D721Med (cell line): ENCODE measurements around the gene DUSP6.

ENCODE experiments used
- DNase-seq: peaks from one replicate; pipeline ENCODE4 v3.0.0; 2011; ENCODE audit warnings: low spot score; ENCODE audit not compliant: insufficient read length
- FAIRE-seq: peaks from 2 replicates; lab custom pipeline; 2011; peaks lifted over from hg19 to GRCh38; lab: Jason Lieb, UNC
- TF ChIP-seq, protein P1 (sequence below): IDR thresholded peaks from 2 replicates; pipeline ENCODE4 v1.5.1; 2012; ENCODE audit warnings: mild to moderate bottlenecking, control low read depth; ENCODE audit not compliant: insufficient read depth; ENCODE audit errors: missing control alignments

The DUSP6 gene

DNA sequence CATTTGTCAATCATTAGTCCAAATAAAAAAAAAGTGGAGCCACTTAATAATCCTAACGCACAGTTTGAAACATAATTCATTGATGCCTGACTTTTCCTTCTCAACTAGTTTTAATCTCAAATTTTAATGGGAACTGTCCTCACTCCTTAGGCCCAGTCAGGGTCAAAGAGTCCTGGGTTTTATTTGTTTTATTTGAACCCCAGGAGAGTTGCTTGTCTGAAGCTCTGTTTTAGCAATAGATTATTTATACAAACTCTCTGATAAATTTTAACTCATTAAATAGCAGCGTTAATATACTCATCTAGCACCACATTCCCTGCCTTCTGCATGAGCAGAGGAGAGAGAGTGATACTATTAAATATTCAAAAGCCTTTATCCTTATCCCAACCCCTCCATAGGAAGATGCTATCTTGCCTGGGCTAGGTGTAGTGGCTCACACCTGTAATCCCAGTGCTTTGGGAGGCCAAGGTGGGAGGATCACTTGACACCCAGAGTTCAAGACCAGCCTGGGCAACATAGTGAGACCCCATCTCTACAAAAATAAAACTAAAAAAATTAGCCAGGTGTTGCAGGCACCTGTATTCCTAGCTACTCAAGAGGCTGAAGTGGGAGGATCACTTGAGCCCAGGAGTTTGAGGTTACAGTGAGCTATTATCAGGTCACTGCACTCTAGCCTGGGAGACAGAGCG lies 14.5 kb upstream of the DUSP6 start:
- TF ChIP-seq, protein P1, sequence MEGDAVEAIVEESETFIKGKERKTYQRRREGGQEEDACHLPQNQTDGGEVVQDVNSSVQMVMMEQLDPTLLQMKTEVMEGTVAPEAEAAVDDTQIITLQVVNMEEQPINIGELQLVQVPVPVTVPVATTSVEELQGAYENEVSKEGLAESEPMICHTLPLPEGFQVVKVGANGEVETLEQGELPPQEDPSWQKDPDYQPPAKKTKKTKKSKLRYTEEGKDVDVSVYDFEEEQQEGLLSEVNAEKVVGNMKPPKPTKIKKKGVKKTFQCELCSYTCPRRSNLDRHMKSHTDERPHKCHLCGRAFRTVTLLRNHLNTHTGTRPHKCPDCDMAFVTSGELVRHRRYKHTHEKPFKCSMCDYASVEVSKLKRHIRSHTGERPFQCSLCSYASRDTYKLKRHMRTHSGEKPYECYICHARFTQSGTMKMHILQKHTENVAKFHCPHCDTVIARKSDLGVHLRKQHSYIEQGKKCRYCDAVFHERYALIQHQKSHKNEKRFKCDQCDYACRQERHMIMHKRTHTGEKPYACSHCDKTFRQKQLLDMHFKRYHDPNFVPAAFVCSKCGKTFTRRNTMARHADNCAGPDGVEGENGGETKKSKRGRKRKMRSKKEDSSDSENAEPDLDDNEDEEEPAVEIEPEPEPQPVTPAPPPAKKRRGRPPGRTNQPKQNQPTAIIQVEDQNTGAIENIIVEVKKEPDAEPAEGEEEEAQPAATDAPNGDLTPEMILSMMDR, result no peak
- DNase-seq (no peak), FAIRE-seq (no peak)

DNA sequence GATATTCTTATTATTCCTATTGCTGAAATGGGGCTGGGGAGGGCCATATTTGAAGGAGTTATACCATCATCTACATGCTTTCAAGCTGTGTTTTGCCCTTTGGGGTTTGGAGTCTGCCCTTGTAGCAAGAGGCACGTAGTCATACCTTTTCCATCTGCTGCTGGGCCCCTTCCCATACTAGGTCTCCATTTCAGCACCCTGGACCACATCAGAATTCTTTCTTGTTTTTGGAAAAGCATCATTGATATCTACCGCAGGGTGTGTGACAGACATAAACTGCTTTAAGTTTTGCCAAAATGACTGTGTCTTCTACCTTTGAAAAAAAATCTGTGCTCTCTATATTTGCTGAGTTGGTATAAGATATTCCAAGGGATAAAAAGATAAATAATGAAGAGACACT lies 12.3 kb upstream of the DUSP6 start:
- FAIRE-seq (no peak), DNase-seq (no peak)
- TF ChIP-seq, protein P1, result no peak

DNA sequence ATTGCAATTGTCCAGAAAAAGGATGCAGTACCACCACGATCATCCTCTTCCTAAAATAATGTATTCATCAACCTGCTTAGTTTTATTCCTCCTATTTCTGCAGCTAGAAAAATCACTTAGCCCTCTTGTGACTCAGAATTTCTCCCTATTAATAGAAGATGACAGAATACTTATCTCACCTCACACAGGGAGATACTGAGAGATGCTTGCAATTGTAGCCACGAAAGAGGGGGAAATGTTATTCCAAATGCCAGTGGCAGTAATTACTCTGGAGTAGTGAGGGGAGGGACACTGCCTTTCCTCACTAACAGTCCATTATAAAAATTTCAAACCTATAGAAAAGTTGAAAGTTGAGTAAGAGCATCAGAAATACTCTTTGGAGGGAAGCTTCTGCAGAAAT lies 11.8 kb upstream of the DUSP6 start:
- no peak for FAIRE-seq
- no peak for DNase-seq
- TF ChIP-seq, protein P1, result no peak

DNA sequence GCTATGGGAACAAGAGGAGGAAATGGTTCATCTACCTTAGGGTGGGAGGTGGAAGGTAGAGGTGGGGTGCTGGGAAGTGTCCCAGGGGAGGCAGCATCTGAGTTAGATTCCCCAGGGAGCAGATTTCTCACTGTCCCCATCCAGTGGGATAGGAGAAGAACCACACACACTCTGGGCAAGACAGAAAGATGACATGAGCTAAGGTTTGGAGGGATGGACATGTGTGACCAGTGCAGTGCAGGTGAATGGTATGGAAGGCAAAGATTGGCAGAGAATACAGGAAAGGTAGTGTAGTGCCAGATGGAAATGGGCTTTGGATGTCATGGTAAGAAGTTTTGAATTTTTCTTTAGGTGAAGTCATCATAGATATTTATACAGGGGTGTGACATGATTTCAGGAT lies 11.3 kb upstream of the DUSP6 start:
- TF ChIP-seq, protein P1, result no peak
- DNase-seq (no peak), FAIRE-seq (no peak)

DNA sequence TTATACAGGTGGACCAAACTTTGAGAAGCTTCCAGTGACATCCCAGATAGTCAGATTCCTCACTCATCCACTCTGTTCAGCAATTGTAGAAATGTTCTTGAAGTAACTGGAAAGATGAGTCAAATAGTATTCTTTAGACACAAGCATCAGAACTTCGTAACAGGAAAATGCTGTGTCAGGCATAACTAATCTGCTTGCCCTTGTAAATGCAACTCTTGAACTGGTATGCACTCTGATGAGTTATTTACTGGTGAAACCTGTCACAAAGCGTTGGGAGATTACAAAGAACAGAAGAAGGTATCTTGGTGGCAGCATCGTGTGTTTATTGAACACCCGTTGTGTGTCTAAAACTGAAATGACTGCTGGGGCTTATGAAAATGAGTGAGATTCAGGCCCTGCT lies 10.8 kb upstream of the DUSP6 start:
- DNase-seq (no peak), FAIRE-seq (no peak)
- TF ChIP-seq, protein P1, result no peak

DNA sequence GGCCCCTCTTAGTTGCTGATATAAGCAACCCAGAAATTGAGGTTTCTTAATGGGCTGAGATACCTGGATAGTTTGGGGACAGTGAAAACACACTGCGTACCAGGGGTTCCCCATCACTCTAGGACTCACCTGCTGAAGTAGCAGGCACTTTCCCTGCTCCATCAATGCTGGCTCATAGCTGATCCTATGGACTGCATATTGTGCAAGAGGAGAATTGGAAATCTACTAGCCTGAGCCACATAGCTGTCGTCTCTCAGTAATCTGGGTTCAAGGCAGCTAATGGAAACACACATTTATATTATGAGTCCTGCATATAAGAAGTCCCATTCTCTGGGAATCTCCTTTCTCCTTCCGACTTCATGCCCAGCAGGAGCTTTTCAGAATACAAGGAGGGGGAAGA lies 7.3 kb upstream of the DUSP6 start:
- DNase-seq (no peak), FAIRE-seq (no peak)
- TF ChIP-seq, protein P1, result no peak

DNA sequence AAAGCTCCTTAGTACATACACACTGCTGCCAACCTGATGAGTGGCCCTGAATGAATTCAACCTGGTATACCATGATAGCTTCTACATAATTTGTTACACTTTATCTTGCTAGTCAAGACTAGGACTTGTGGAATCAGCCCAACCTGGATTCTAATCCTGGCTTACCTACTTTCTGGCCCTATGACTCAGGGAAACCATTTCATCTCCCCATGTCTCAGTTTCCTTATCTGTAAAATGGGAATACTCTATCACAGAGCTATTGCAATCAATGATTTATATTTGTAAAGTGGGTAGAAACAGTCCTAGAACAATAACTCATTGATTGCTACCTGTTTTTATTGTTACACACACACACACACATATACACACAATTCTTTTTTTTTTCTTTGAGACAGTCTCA lies 6.5 kb upstream of the DUSP6 start:
- TF ChIP-seq, protein P1, result no peak
- DNase-seq (no peak), FAIRE-seq (no peak)
